HEK293 (cell line): Measurements from ENCODE around the gene AKAIN1.

ENCODE experiments used
- CTCF ChIA-PET: fragments of 350-600 bp; formaldehyde crosslinking; extraction: SDS; loops from one replicate; lab custom pipeline; 2021; ENCODE audit warnings: antibody characterized with exemption; lab: Yijun Ruan, JAX
- POLR2A ChIA-PET: fragments of 300-600 bp; formaldehyde crosslinking; extraction: SDS; loops from one replicate; lab custom pipeline; 2020; ENCODE audit warnings: antibody characterized with exemption, inconsistent platforms; lab: Yijun Ruan, JAX
- H3K27ac ChIP-seq: fragments of 200-500 bp; sonication (Bioruptor generic); 2 replicates; pipeline ENCODE4 v1.5.1; 2014; ENCODE audit warnings: low read depth, low read length, control low read depth, inconsistent platforms; ENCODE audit errors: extremely low read depth
- H3K36me3 ChIP-seq, 2 experiments: fragments of 200-500 bp in 1 of 2; sonication (Bioruptor generic) in 1 of 2; 1 replicate in 1 of 2; 2 replicates in 1 of 2; pipeline ENCODE4 v1.5.1; 2014 to 2017; ENCODE audit warnings: inconsistent platforms in 2 of 2, low read length in 2 of 2; ENCODE audit not compliant: control insufficient read depth in 2 of 2, insufficient read depth in 1 of 2
- H3K4me1 ChIP-seq: fragments of 200-500 bp; sonication (Bioruptor generic); 2 replicates; pipeline ENCODE4 v1.5.1; 2014; ENCODE audit warnings: mild to moderate bottlenecking, low read length, inconsistent platforms; ENCODE audit not compliant: control insufficient read depth, insufficient read depth
- H3K4me3 ChIP-seq: 2 replicates; pipeline ENCODE4 v1.5.1; 2011; ENCODE audit warnings: low read depth, mild to moderate bottlenecking, control low read depth, low read length, moderate library complexity
- H3K9me3 ChIP-seq: fragments of 200-500 bp; sonication (Bioruptor generic); 2 replicates; pipeline ENCODE4 v1.5.1; 2014; ENCODE audit warnings: low read depth, low read length, inconsistent platforms; ENCODE audit not compliant: control insufficient read depth, insufficient read depth
- PRDM1 ChIP-seq: fragments of 450-650 bp; formaldehyde crosslinking; IDR thresholded peaks from 2 replicates; pipeline ENCODE4; 2016; ENCODE audit warnings: missing biosample characterization, missing genetic modification characterization
- SCRT2 ChIP-seq: fragments of 450-650 bp; formaldehyde crosslinking; IDR thresholded peaks from 2 replicates; pipeline ENCODE4 v1.5.1; 2016; ENCODE audit warnings: missing biosample characterization, missing genetic modification characterization
- ZNF140 ChIP-seq: fragments of 450-650 bp; formaldehyde crosslinking; IDR thresholded peaks from 2 replicates; pipeline ENCODE4 v1.5.1; 2016; ENCODE audit warnings: missing biosample characterization, missing genetic modification characterization
- ZNF211 ChIP-seq: fragments of 450-650 bp; formaldehyde crosslinking; IDR thresholded peaks from 2 replicates; pipeline ENCODE4 v1.5.1; 2016; ENCODE audit warnings: low read depth, missing biosample characterization, missing genetic modification characterization
- ZNF24 ChIP-seq: fragments of 450-650 bp; formaldehyde crosslinking; IDR thresholded peaks from 2 replicates; pipeline ENCODE4 v1.5.1; 2016; ENCODE audit warnings: missing biosample characterization, missing genetic modification characterization
- ZNF280D ChIP-seq: fragments of 450-650 bp; formaldehyde crosslinking; IDR thresholded peaks from 2 replicates; pipeline ENCODE4 v1.5.1; 2016; ENCODE audit warnings: missing biosample characterization, missing genetic modification characterization
- ZNF302 ChIP-seq: fragments of 450-650 bp; formaldehyde crosslinking; IDR thresholded peaks from 2 replicates; pipeline ENCODE4 v1.5.1; 2016; ENCODE audit warnings: missing biosample characterization, missing genetic modification characterization, low read depth
- ZNF311 ChIP-seq: fragments of 450-650 bp; formaldehyde crosslinking; IDR thresholded peaks from 2 replicates; pipeline ENCODE4 v1.5.1; 2017; ENCODE audit warnings: missing biosample characterization, missing genetic modification characterization, borderline replicate concordance
- ZNF394 ChIP-seq: fragments of 450-650 bp; formaldehyde crosslinking; IDR thresholded peaks from 2 replicates; pipeline ENCODE4 v1.5.1; 2016; ENCODE audit warnings: missing biosample characterization, missing genetic modification characterization, mild to moderate bottlenecking, moderate library complexity, borderline replicate concordance
- ZNF423 ChIP-seq: fragments of 450-650 bp; formaldehyde crosslinking; IDR thresholded peaks from 2 replicates; pipeline ENCODE4 v1.5.1; 2016; ENCODE audit warnings: missing biosample characterization, missing genetic modification characterization
- ZNF501 ChIP-seq: fragments of 450-650 bp; formaldehyde crosslinking; IDR thresholded peaks from 2 replicates; pipeline ENCODE4 v1.5.1; 2016; ENCODE audit warnings: missing biosample characterization, missing genetic modification characterization
- ZNF555 ChIP-seq: fragments of 450-650 bp; formaldehyde crosslinking; conservative IDR thresholded peaks from 2 replicates; pipeline ENCODE4 v1.5.1; 2017; ENCODE audit warnings: missing biosample characterization, mild to moderate bottlenecking, missing genetic modification characterization, inconsistent platforms
- ZNF558 ChIP-seq: fragments of 450-650 bp; formaldehyde crosslinking; IDR thresholded peaks from 2 replicates; pipeline ENCODE4 v1.5.1; 2016; ENCODE audit warnings: missing biosample characterization, missing genetic modification characterization
- ZNF626 ChIP-seq: fragments of 450-650 bp; sonication (Bioruptor Pico); formaldehyde crosslinking; IDR thresholded peaks from 2 replicates; pipeline ENCODE4 v1.5.1; 2018; ENCODE audit warnings: missing biosample characterization, missing genetic modification characterization, inconsistent platforms
- ZNF654 ChIP-seq: fragments of 450-650 bp; formaldehyde crosslinking; IDR thresholded peaks from 2 replicates; pipeline ENCODE4 v1.5.1; 2016; ENCODE audit warnings: low read depth, missing biosample characterization, missing genetic modification characterization
- ZNF660 ChIP-seq: fragments of 450-650 bp; IDR thresholded peaks from 2 replicates; pipeline ENCODE4 v1.5.1; 2018; ENCODE audit warnings: missing biosample characterization, mild to moderate bottlenecking, missing genetic modification characterization
- ZNF670 ChIP-seq: fragments of 450-650 bp; formaldehyde crosslinking; IDR thresholded peaks from 2 replicates; pipeline ENCODE4 v1.5.1; 2016; ENCODE audit warnings: missing biosample characterization, missing genetic modification characterization, low read depth
- ZNF692 ChIP-seq: fragments of 450-650 bp; formaldehyde crosslinking; IDR thresholded peaks from 2 replicates; pipeline ENCODE4 v1.5.1; 2016; ENCODE audit warnings: missing biosample characterization, missing genetic modification characterization
- ZNF704 ChIP-seq: fragments of 450-650 bp; formaldehyde crosslinking; IDR thresholded peaks from 2 replicates; pipeline ENCODE4 v1.5.1; 2016; ENCODE audit warnings: missing biosample characterization, missing genetic modification characterization
- ZSCAN16 ChIP-seq: fragments of 450-650 bp; formaldehyde crosslinking; IDR thresholded peaks from 2 replicates; pipeline ENCODE4 v1.5.1; 2016; ENCODE audit warnings: missing biosample characterization, missing genetic modification characterization
- TF ChIP-seq, protein P1 (sequence below): fragments of 450-650 bp; formaldehyde crosslinking; IDR thresholded peaks from 2 replicates; pipeline ENCODE4 v1.5.1; 2016; ENCODE audit warnings: missing biosample characterization, missing genetic modification characterization, borderline replicate concordance
- TF ChIP-seq, protein P2 (sequence below): fragments of 450-650 bp; formaldehyde crosslinking; IDR thresholded peaks from 2 replicates; pipeline ENCODE4 v1.5.1; 2016; ENCODE audit warnings: missing biosample characterization, missing genetic modification characterization, low read depth
- TF ChIP-seq, protein P3 (sequence below): fragments of 450-650 bp; formaldehyde crosslinking; IDR thresholded peaks from 2 replicates; pipeline ENCODE4 v1.5.1; 2016; ENCODE audit warnings: missing biosample characterization, missing genetic modification characterization

AKAIN1 gene

DNA sequence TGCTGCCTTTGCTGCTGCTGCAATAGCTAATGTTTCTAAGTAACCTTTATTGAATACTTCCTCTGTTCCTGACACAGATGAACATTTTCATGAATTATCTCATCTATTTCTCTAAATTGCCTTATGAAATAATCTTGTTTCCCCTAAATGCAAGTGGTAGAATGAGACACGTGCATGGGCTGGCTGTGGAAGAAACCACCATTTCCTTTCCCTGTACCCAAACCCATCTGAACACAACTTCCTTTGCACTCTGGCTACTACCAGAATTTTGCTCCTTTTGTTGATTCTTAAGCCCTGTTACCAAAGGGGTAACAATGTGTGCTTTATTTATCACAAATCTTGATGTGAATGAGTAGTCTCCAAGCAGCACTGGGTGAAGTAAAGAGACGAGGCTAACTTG, 29.2 kb downstream of the AKAIN1 start (continued):
- TF ChIP-seq ZNF280D (tag by site-specific recombination) = no peak
- TF ChIP-seq, protein P1, sequence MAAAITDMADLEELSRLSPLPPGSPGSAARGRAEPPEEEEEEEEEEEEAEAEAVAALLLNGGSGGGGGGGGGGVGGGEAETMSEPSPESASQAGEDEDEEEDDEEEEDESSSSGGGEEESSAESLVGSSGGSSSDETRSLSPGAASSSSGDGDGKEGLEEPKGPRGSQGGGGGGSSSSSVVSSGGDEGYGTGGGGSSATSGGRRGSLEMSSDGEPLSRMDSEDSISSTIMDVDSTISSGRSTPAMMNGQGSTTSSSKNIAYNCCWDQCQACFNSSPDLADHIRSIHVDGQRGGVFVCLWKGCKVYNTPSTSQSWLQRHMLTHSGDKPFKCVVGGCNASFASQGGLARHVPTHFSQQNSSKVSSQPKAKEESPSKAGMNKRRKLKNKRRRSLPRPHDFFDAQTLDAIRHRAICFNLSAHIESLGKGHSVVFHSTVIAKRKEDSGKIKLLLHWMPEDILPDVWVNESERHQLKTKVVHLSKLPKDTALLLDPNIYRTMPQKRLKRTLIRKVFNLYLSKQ (tag by site-specific recombination) = no peak
- no peak for TF ChIP-seq ZNF558

- Histone ChIP-seq H3K9me3 (no peaks in the 10 kb centered on the region), H3K36me3 (no peaks in the 10 kb centered on the region), H3K4me1 (no peaks in the 10 kb centered on the region), H3K4me3 (no peak overlapping the region), H3K27ac (no peak overlapping the region)
- TF ChIP-seq ZNF654 (tag by site-specific recombination) (no peak), ZNF626 (tag by site-specific recombination) (no peak), ZNF692 (tag by site-specific recombination) (no peak), ZNF660 (no peak), PRDM1 (tag by site-specific recombination) (no peak), ZNF670 (tag by site-specific recombination) (no peak), ZNF140 (tag by site-specific recombination) (no peak), ZNF24 (tag by site-specific recombination) (no peak), ZNF311 (tag by site-specific recombination) (no peak), ZNF394 (tag by site-specific recombination) (no peak), ZNF423 (tag by site-specific recombination) (no peak), ZNF302 (tag by site-specific recombination) (no peak), ZSCAN16 (tag by site-specific recombination) (no peak), ZNF704 (tag by site-specific recombination) (no peak), ZNF211 (tag by site-specific recombination) (no peak), SCRT2 (tag by site-specific recombination) (no peak), ZNF501 (tag by site-specific recombination) (no peak), ZNF555 (tag by site-specific recombination) (no peak)
- TF ChIP-seq, protein P2, sequence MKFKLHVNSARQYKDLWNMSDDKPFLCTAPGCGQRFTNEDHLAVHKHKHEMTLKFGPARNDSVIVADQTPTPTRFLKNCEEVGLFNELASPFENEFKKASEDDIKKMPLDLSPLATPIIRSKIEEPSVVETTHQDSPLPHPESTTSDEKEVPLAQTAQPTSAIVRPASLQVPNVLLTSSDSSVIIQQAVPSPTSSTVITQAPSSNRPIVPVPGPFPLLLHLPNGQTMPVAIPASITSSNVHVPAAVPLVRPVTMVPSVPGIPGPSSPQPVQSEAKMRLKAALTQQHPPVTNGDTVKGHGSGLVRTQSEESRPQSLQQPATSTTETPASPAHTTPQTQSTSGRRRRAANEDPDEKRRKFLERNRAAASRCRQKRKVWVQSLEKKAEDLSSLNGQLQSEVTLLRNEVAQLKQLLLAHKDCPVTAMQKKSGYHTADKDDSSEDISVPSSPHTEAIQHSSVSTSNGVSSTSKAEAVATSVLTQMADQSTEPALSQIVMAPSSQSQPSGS (tag by site-specific recombination) = no peak
- TF ChIP-seq, protein P3, sequence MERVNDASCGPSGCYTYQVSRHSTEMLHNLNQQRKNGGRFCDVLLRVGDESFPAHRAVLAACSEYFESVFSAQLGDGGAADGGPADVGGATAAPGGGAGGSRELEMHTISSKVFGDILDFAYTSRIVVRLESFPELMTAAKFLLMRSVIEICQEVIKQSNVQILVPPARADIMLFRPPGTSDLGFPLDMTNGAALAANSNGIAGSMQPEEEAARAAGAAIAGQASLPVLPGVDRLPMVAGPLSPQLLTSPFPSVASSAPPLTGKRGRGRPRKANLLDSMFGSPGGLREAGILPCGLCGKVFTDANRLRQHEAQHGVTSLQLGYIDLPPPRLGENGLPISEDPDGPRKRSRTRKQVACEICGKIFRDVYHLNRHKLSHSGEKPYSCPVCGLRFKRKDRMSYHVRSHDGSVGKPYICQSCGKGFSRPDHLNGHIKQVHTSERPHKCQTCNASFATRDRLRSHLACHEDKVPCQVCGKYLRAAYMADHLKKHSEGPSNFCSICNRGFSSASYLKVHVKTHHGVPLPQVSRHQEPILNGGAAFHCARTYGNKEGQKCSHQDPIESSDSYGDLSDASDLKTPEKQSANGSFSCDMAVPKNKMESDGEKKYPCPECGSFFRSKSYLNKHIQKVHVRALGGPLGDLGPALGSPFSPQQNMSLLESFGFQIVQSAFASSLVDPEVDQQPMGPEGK (tag by site-specific recombination) = no peak
- POLR2A ChIA-PET = no interaction called here
- CTCF ChIA-PET = no interaction called here
Measured at GRCh38 chr18:5166606-5167280, 30.3 kb downstream of the AKAIN1 start.
